HL-60/S4 (cell line): ENCODE data around the gene TMEM272.

Experiments
- in situ Hi-C: fragments of 300-500 bp; cut with MboI; formaldehyde crosslinking; loops from 2 replicates; pipeline ENCODE4 v1.14.3; 2022; ENCODE audit warnings: low sequenced_read_pairs

The TMEM272 gene, protein sequence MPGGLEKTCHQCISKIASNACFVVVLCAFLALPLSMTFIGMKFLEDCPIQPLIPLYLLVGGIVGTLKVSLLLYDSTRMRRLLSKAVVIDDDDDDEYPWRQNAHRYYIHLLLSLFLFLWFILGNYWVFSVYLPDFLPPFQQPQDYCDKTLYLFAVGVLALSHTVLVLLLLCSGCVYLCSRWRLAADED

DNA sequence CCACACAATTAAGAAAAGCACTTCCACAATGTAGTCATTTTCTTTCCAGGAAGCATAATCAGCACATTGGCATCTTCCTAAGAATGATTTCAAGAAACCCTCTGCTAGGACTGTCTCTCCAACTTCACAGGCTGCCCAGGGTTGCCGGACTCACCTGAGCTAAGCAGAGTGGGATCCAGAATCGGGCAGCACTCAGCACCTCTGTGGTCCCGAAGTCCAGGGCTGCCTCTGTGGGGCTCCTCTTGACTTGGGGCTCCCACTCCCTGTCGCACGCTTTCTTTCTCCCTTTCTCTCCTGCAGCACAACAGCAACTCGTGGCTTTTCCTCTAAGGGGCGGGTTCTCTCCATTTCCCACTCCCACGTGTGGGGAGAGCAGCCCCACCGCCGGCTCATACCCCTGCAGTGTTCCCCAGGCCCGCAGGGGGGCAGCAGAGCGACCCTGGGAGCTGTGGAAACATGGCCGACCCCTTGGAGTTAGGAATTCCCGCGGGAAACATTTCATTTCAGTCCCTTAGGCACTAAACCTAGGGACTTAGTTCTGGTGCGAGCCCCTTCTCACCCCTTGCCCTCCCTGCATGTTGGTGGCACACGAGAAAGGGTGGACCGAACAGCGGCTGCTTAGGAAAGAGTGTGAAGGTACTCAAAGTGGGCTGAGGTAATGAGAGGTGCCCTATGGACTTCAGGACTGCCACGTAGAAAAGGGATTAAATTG is at the start of gene TMEM272:
Gene TMEM272, minus strand, starts transcription at position 316 of the 712 bp plus-strand sequence. CDS start 6,647 bp downstream, outside the sequence.
- in situ Hi-C loops: no loop called here

DNA sequence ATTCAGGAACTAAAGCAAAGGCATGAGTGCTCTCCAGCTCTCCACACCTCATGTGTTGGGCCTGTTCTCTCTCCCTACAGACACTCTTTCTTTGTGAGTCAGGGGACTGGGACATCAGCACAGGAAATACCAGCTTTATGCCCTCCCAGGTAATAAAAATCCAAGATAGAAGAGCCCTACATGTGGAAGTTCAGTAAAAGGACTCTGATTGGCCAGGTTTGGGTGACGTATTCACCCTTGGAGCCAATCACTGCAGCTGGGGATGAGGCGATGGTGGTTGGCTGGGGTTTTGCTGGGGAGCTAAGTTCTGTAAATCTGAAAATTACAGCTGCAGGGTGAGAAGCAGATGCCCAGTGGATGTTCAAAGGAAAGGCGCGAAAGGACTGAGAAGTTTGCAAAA is 49.3 kb upstream of the TMEM272 start:
- in situ Hi-C loops: loop anchor here (25.0 kb wide), 1 partner anchor 318 kb away; no protein-coding TSS in a partner anchor

DNA sequence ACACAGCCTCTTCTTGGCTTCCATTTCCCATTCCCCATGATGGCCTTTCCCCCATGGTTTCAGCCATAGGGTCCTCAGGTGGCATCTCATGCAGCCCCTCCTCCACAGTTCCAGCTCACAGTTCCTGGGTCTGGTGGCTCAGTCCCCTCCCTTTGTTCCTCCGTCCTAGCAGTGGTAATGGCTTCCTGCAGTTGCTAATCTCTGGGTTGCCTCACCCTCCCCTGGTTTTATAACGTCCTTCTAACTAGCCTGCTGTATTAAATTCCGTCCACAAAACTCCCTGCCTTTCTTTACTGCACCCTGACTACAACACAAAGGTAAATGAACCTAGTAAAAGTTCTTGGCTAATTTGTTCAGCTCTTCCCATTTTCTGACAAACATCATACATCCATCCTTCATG is 47.7 kb upstream of the TMEM272 start:
- in situ Hi-C loops: loop anchor here (25.0 kb wide), 1 partner anchor 320 kb away; no protein-coding TSS in a partner anchor

DNA sequence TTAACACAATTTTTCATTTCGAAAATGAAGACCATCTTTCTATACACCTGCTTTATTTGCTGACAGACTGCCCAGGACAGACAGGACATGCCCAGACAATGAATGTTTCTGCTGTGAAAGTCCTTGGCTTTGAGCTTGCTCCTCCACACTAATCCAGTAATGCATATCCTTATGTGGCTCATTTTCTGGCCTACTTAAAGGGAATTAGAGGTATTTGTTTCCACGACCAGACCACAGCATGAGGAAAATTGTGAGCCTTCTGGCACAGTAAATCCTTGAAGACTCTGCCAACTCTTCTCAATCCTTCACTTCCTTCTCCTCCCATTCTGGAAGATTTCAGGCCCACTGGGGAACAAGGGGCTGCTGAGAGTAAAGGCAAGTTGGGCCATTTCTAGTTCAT is 42.5 kb upstream of the TMEM272 start:
- in situ Hi-C loops: loop anchor here (25.0 kb wide), 1 partner anchor 325 kb away; no protein-coding TSS in a partner anchor

DNA sequence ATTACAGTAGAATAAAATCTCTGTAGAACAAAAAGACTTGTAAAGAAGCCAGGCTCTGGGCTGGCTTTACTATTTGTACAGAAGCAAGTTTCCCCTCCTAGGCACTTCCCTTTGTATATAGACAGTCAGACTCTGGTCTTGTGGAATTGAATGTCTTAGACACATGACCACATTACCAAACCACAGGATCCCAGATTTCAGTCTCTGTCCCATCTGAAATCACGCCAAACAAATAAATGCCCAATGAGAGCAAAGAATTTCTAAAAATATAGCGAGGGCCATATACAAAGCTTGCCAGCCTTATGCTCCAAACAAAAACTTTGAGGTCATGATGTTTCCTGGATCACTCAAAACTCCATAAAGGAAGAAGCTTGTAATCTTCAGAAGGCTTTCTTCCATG is 40.7 kb upstream of the TMEM272 start:
- in situ Hi-C loops: loop anchor here (25.0 kb wide), 1 partner anchor 327 kb away; no protein-coding TSS in a partner anchor

DNA sequence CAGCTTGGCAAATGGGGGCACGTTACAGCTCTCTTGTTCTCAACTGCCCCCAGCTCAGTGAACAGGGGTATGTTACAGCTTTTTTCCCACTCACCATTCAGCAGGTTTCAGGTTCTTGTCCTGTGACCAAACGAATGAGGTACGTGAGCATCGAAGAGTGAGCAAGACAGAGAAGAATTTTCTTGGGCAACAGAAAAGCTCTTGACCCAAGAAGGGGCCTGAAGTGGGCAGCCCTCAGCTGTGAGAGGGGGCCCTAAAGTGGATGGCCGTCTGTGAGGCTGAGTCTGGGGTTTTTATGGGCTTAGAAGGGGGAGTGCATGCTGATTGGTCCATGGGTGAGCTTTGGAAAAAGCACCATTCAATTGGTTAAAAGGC is 38.2 kb upstream of the TMEM272 start:
- in situ Hi-C loops: loop anchor here (25.0 kb wide), 1 partner anchor 329 kb away; no protein-coding TSS in a partner anchor

DNA sequence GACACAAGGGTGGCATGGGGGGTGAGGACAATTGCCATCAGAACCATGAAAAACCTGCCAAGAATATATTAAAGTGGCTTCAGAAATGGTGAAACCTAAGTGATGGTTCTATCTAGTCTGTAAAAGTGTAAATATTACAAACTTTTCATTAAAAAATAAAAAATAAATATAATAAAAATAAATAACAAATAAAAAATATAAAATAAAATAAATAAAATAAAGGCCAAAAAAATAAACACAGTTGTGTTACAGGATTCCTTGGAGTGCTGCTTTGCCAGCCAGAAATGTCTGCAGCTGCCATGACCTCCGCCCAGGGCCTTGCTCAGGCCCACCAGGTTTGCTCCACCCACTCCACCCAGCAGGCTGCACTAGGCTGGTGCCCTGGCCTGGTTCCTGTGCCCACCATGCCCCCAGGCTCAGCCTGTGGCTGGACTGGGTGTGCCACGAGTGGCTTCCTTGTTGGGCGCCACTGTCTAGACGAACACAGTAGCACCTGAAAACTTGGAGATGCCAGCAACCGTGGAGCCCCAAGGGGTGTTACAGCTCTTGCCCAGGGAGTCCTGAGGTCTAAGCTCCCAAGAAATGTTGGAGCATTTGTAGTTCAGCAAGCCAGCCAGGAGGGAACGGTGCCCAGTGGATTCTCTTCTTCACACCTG is 37.7 kb upstream of the TMEM272 start:
- in situ Hi-C loops: loop anchor here (25.0 kb wide), 1 partner anchor 330 kb away; no protein-coding TSS in a partner anchor

DNA sequence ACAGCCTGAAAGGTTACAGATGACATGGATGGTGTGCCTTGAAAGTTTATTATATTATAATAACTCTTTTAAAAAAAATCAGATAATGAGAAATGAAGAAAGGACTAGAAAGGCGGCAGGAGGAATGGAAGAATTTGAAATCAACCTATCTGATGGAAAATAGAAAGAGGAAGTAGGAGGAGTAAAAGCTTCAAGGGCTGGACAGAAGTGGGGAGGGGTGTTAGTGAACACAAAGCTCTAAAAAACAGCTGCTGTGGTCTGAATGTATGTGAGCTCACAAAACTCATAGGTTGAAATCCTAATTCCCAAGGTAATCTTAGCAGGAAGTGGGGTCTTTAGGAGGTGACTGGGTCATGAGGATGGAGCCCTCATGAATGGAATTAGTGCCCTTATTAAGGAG is 36.3 kb upstream of the TMEM272 start:
- in situ Hi-C loops: loop anchor here (25.0 kb wide), 1 partner anchor 331 kb away; no protein-coding TSS in a partner anchor

DNA sequence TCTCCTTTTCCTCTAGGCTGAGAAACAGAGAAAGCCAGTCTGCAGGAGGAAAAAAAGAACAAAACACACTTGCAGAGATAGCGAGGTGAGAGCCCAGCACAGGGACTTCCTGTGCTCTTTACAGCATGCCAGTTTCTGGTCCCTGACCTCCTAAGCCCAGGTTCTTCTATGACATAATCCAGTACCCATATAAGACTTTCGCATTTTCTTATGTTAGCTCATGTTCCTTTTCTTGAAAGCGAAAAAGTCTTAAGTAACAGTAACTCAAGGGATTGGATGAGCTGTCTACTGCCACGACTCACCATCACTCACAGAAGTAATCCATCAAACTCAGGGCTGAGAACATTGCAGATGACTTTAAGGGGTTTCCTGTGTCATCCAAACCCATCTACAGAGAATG is 34.2 kb upstream of the TMEM272 start:
- in situ Hi-C loops: loop anchor here (25.0 kb wide), 1 partner anchor 333 kb away; no protein-coding TSS in a partner anchor

DNA sequence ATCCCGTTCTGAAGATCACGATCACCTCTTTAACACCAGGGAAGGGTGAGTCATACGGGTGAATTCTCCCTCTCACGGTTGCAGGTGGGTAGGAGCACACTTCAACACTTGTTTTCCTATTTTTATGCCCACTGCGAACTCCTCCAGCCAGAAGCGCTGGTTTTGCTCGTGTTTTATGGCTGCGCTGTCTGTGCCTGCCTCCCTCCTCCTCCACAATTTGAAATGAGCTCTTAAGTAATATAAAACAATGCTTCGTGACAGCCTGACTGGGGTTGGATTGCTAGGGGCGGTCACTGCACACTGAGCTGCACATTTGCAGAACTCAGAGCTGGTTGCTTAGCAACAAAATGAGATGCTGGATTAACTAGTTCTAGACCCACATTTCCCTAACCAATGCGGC is 29.7 kb upstream of the TMEM272 start:
- in situ Hi-C loops: loop anchor here (25.0 kb wide), 1 partner anchor 338 kb away; no protein-coding TSS in a partner anchor

DNA sequence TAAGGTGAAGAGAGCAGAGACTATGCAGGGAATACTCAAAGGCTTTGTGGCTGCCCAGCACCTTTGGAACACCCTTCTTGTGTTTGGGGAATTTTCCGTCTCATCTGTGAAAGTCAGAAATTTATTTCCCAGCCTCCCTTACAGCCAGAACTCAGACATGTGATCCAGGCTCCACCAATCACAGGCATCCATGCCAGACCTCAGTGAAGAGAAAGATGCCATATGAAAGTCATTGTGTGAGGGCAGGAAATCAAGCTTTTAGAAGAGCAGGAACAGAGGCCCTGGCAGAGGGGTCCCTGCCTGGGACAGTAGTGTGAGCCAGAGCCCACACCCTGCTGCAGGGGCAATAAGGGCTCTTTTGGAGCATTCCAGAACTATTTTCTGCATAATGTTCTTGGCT is 28.9 kb upstream of the TMEM272 start:
- in situ Hi-C loops: no loop called here

DNA sequence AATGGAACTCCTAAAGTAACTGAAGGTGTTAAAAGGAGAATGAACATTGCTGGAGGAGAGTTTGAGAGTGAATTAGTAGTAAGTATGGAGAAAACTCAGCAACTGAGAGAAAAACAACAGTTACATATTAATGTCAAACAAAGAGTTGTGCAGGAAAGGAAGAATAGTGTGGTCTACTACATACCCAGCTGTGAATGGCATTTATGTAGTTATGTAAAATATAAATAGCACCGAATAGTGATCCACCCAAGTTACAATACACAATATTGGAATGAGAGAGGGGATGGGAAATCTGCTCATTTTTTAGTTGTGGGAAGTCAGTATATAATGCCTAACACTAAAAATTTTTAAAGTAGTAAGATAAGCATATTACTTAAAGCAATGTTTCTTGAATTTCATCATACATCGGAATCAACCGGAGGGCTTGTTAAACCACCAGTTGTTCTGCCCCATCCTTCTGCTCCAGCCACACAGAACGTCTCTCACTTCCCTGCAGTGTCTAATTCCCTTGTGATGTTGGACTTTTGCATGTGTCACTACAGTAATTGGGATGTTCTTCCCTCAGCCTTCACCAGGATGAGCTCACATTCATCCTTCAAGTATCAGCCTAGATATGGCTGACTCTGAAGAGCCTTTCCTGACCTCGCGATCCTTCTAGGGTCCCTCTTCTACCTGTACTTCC is 28.3 kb upstream of the TMEM272 start:
- in situ Hi-C loops: no loop called here

DNA sequence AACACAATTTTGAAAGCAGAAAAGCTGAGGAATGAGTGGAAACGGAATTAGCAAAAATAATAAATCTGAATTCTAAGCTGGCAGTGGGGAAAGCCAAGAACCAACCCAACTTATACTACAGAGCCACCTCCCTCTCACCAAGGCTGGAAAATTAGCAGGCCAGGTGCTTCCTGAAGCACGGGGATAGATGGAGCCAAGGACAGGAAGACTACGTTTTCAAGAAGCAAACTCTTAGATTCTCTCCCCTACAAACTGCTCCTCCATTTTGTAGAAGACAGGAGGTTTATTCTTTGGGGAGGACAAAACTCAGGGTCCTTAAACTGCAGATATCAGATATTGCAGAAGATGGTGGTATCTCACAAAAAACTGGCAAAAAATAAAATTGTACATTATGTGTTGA is 25.6 kb upstream of the TMEM272 start:
- in situ Hi-C loops: no loop called here

DNA sequence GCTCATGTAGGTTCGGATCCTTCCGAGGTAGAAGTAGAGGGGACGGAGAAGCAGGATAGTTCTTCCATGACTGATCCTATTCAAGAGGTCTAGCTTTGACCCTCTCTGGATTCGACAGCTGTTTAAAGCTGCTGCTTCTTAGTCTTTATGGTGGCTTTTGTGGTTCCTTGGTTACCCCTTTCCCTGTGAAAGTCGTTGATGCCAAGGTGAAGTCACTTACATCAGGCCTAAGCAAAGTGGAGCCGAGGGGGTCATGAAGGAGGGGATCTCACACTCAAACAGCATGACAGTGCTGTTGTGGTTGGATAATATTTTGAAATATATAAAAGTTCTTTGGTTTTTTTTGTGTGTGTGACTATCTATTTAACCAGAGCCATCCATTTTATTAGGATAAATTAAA is 24.9 kb upstream of the TMEM272 start:
- in situ Hi-C loops: no loop called here

DNA sequence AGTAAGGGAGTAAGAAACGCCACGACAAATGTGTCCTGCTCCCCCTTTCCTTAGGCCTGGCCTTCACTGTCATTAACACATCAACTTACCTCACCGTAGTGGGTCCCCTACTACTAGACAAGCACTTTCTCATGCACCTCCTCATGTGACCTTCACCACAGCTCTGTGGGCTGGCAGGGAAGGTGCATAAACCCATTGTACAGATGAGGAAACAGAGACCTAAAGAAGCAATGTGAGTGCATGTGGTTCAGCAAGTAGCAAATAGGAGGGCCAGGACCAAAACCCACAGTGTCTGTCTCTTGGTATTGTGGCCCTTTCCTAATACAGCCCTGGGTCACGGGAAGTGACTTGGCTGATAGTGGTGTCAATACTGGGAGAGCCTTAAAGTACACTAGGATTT is 22.1 kb upstream of the TMEM272 start:
- in situ Hi-C loops: no loop called here

DNA sequence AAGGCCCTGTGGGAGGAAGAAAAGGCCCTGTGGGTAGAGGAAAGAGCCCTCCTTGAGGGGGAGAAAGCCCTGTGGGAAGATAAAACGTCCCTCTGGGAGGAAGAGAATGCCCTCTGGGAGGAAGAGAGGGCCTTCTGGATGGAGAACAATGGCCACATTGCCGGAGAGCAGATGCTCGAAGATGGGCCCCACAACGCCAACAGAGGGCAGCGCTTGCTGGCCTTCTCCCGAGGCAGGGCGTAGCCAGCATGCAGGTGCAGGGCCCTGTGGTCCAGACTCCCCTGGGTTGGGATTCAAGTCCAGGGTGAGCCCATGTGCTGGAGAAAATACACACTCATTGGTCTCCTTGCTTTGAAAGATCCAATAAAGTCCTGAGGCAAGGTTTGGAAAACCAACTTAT is 20.9 kb upstream of the TMEM272 start:
- in situ Hi-C loops: no loop called here

DNA sequence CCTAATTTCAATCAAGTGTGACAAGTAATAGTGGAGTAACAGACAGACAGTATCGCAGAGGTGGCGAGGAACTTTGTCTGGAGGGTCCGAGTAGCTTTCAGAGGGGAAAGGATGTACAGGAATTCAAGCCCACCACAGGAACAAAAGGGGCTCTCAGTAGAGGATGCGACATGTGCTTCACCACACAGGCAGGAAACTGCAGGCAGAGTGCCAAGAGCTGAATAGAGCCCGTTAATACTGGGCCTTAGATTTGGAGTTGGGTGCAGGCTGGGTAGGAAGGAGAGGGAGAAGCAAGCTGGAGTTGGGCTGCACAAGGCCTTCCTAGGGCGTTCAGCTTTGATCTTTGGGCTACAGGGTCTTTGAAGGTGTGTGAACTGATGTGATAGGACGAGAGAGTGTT is 18.0 kb upstream of the TMEM272 start:
- in situ Hi-C loops: no loop called here

DNA sequence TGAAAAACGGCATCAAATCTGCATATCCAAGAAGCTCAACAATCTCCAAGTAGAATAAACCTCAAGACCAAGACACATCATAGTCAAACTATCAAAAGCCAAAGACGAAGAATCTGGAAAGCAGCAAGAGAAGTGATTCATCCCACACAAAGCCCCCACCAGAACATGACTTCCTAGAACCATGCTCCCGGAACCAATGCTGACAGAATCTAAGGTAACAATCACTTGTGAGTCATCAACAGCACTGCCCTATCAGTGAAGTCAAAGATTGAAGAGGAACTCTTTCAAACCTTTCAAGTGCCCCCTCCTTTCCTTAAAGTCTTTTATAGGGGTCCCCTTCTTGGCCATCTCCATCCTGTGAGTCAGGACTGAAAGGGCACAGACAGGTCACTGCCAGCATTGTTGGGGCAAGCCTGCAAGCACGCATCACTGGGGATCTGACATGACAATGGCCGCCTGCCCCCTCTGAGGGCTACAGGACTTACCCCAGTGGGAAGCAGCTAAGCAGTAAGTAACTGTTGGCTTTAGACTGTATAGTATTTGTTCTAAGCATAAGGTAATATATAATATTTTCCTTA is 16.8 kb upstream of the TMEM272 start, which contains the start of gene CCDC70:
Gene CCDC70, plus strand, starts transcription at position 247 of the 578 bp plus-strand sequence. CDS start 3,443 bp downstream, outside the sequence.
- in situ Hi-C loops: no loop called here

DNA sequence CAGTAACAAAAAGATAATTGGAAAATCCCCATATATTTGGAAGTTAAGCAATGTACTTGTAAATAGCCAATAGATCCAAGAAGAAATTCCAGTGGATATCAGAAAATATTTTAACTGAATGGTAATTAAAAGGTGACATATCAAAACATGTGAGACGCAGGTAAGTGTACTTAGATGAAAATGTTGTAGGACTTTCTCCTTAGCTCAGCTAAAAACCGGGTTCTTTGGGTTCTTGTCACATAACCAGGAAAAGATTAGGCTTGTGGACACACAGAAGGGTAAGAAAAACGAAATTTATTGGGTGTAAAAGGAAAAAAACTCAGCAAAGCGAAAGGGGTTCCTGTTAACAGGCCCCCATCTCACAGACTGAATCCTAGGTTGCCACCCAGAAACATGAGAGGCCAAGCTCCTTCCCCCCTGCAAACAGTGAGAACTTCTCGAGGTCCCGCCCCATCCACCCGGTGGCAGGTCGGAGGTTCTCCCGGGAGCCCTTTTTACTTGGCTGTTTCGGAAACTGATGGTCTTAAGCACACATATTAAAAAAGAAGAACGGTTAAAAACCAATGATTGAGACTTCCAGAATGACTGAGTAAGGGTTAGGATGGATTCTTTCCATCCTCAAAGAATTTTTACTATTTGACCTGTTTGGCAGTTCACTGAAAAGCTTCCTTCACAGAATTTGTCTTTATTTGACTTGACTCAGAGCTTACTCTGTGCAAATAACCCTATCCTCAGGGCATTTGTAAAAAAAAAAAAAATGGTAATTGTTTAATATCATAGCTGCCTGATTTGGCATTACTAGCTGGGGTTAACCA is 13.7 kb upstream of the TMEM272 start:
- in situ Hi-C loops: no loop called here

DNA sequence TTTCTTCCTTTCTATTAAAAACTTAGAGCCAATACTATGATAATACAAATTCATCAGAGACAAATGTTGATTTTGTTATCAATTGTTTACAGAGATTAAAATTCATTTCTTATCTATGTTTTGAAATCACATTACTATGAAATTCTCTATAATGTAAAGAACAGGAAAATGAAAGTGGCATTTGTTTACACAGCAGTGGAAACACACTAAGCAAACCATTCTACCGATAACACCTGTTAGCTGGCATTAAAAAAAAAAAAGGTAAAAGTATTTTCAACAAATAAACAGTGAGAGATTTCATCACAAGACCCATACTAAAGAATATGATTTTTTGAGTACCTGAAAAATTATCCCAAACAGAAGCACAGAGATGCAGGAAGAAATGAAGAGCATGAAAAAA is 12.0 kb upstream of the TMEM272 start:
- in situ Hi-C loops: no loop called here
